ENCODE results near the gene SLC39A11.

- TF ChIP-seq CTCF (conservative IDR thresholded peaks at IDR 0.05; ENCODE audit: low read length) (no peak), EZH2phosphoT487 (IDR thresholded peaks at IDR 0.05; ENCODE audit: borderline replicate concordance, low read depth, low read length) (no peak)
Observed at GRCh38 chr17:72862276-72862999, 230.1 kb downstream of the SLC39A11 start.

All from OCI-LY7 (cell line).